Type B pancreatic cell (in vitro differentiated cells): ENCODE measurements around the gene SCGB1C1. TPM values are rescaled to one million over a fixed set of nuclear protein-coding genes. Genes with fewer than 3 reads are reported as not detected.

Source experiments
- DNase-seq: peaks from one replicate; pipeline ENCODE4 v3.0.0; 2021; ENCODE audit warnings: mixed read lengths; ENCODE audit not compliant: unreplicated experiment; ENCODE audit errors: extremely low spot score
- H3K27ac Mint-ChIP-seq: 2 replicates; pipeline ENCODE4 v1.8.0; 2021; ENCODE audit warnings: mild to moderate bottlenecking, mixed read lengths
- H3K27me3 Mint-ChIP-seq: 2 replicates; pipeline ENCODE4 v1.8.0; 2021; ENCODE audit warnings: mixed read lengths
- H3K36me3 Mint-ChIP-seq: 2 replicates; pipeline ENCODE4 v1.8.0; 2021; ENCODE audit warnings: mixed read lengths
- H3K4me1 Mint-ChIP-seq: one replicate; pipeline ENCODE4 v1.8.0; 2021; ENCODE audit warnings: mixed read lengths; ENCODE audit not compliant: unreplicated experiment
- H3K4me3 Mint-ChIP-seq: 2 replicates; pipeline ENCODE4 v1.8.0; 2021; ENCODE audit warnings: mild to moderate bottlenecking, mixed read lengths
- H3K9me3 Mint-ChIP-seq: 2 replicates; pipeline ENCODE4 v1.8.0; 2021; ENCODE audit warnings: mixed read lengths
- CTCF ChIP-seq: fragments of 200-600 bp; sonication (generic); conservative IDR thresholded peaks from 2 replicates; pipeline ENCODE4 v1.5.0; 2021; ENCODE audit warnings: antibody characterized with exemption, mild to moderate bottlenecking
- total RNA-seq: library from RNA; stranded (reverse); gene quantifications from 2 replicates; pipeline ENCODE4 v1.2.1, GENCODE V29; 2021; ENCODE audit warnings: low replicate concordance

The SCGB1C1 gene
- total RNA-seq, 1 donor from 2014 or later, result not detected

- no peak for TF ChIP-seq CTCF
- peaks cover 10% of the 10 kb centered on the region for H3K4me1 Mint-ChIP-seq
- no peak overlapping the region for H3K27ac Mint-ChIP-seq
- H3K36me3 Mint-ChIP-seq, result peaks cover 10% of the 10 kb centered on the region
- peak overlapping the region; percentile 10 for H3K4me3 Mint-ChIP-seq
- no peaks in the 10 kb centered on the region for H3K9me3 Mint-ChIP-seq
- no peaks in the 10 kb centered on the region for H3K27me3 Mint-ChIP-seq
- no peak for DNase-seq
These were observed 48.8 kb downstream of the SCGB1C1 start for GRCh38 chr11:241634-242033.

Other genes with a start within 250 kb of the SCGB1C1 start
- 48.4 and 59.5 TPM in 2 replicates for gene BET1L, start 14.3 kb downstream of the SCGB1C1 start, total RNA-seq
- gene RIC8A, start 14.6 kb downstream of the SCGB1C1 start, total RNA-seq, result 106 and 114 TPM in 2 replicates
- gene SIRT3, start 43.3 kb downstream of the SCGB1C1 start, total RNA-seq, result 18.8 and 33.7 TPM in 2 replicates
- gene PSMD13, start 43.9 kb downstream of the SCGB1C1 start, total RNA-seq, result 112 and 115 TPM in 2 replicates
- 0.19 TPM in 1 of 2 replicates, not detected in the other for gene NLRP6, start 85.3 kb downstream of the SCGB1C1 start, total RNA-seq
- gene PGGHG, start 96.0 kb downstream of the SCGB1C1 start, total RNA-seq, result 12.6 and 32.5 TPM in 2 replicates
- not detected in 2 replicates for gene IFITM5, start 106.4 kb downstream of the SCGB1C1 start, total RNA-seq
- 109 and 238 TPM in 2 replicates for gene IFITM2, start 114.7 kb downstream of the SCGB1C1 start, total RNA-seq
- 34.1 and 192 TPM in 2 replicates for gene IFITM1, start 121.0 kb downstream of the SCGB1C1 start, total RNA-seq
- gene IFITM3, start 127.8 kb downstream of the SCGB1C1 start, total RNA-seq, result 175 and 354 TPM in 2 replicates
- 95.0 and 185 TPM in 2 replicates for gene B4GALNT4, start 176.4 kb downstream of the SCGB1C1 start, total RNA-seq
- gene PKP3, start 201.1 kb downstream of the SCGB1C1 start, total RNA-seq, result 51.6 and 156 TPM in 2 replicates
- gene SIGIRR, start 221.9 kb downstream of the SCGB1C1 start, total RNA-seq, result 36.2 and 44.0 TPM in 2 replicates
- 25.3 and 66.6 TPM in 2 replicates for gene ANO9, start 248.9 kb downstream of the SCGB1C1 start, total RNA-seq